C1 segment of cervical spinal cord (tissue), 14 donors: ENCODE results near the gene FGGY.
"Not testable (repeated sequence)": the region's sequence is repeated elsewhere in the genome, so short reads cannot be mapped to it uniquely, and the experiment has no call there.

Source experiments
- DNase-seq, 14 donors: peaks; one replicate each; lab custom pipeline; 2025; lab: John Stamatoyannopoulos, UW

FGGY gene

GRCh38 chr1:59635097-59635496, 338.2 kb downstream of the FGGY start:
- no peak for DNase-seq

- DNase-seq = no peak
Measured at GRCh38 chr1:59638231-59638711, 341.4 kb downstream of the FGGY start.

GRCh38 chr1:59639266-59639665, 342.4 kb downstream of the FGGY start:
- no peak for DNase-seq

GRCh38 chr1:59640851-59641250, 344.0 kb downstream of the FGGY start:
- no peak for DNase-seq

- no peak for DNase-seq
Measured at GRCh38 chr1:59641836-59642235, 344.9 kb downstream of the FGGY start.

- no peak for DNase-seq
Measured at GRCh38 chr1:59643526-59643925, 346.6 kb downstream of the FGGY start.

GRCh38 chr1:59645893-59646292, 349.0 kb downstream of the FGGY start:
- DNase-seq = no peak

- not testable (repeated sequence) for DNase-seq
Measured at GRCh38 chr1:59653142-59653958, 356.5 kb downstream of the FGGY start.

- DNase-seq = no peak
Measured at GRCh38 chr1:59653968-59654367, 357.1 kb downstream of the FGGY start.

- DNase-seq = no peak
Measured at GRCh38 chr1:59657873-59658465, 361.1 kb downstream of the FGGY start.

- DNase-seq = no peak
Measured at GRCh38 chr1:59664166-59664565, 367.3 kb downstream of the FGGY start.

- DNase-seq = no peak
Measured at GRCh38 chr1:59666106-59666505, 369.2 kb downstream of the FGGY start.

- no peak for DNase-seq
Measured at GRCh38 chr1:59667020-59667419, 370.1 kb downstream of the FGGY start.

GRCh38 chr1:59669752-59670312, 372.9 kb downstream of the FGGY start:
- peak in 7 of 14 donors; percentile 5 to 70 (median 42) for DNase-seq

- DNase-seq = no peak
Measured at GRCh38 chr1:59670662-59671061, 373.8 kb downstream of the FGGY start.

- DNase-seq = no peak
Measured at GRCh38 chr1:59671066-59671952, 374.4 kb downstream of the FGGY start.

- no peak for DNase-seq
Measured at GRCh38 chr1:59671953-59672305, 375.0 kb downstream of the FGGY start.

GRCh38 chr1:59672851-59673572, 376.1 kb downstream of the FGGY start:
- peak in 1 of 14 donors; percentile 22 for DNase-seq

- no peak for DNase-seq
Measured at GRCh38 chr1:59673573-59674450, 376.9 kb downstream of the FGGY start.

- no peak for DNase-seq
Measured at GRCh38 chr1:59674595-59674994, 377.7 kb downstream of the FGGY start.
